Adipocyte (in vitro differentiated cells): ENCODE results near the gene SNED1.

Experiments used
- DNase-seq: peaks from one replicate; pipeline ENCODE4 v3.0.0-alpha.2; 2015; ENCODE audit warnings: low read depth
- H3K27me3 ChIP-seq: replicated peaks from 2 replicates; pipeline ENCODE4 v1.7.0; 2013; ENCODE audit warnings: mild to moderate bottlenecking, low read length, moderate library complexity; ENCODE audit not compliant: control insufficient read depth, insufficient read depth
- H3K36me3 ChIP-seq: 2 replicates; pipeline ENCODE4 v1.7.0; 2013; ENCODE audit warnings: low read length, mild to moderate bottlenecking, moderate library complexity; ENCODE audit not compliant: control insufficient read depth, insufficient read depth, severe bottlenecking
- H3K4me1 ChIP-seq: 2 replicates; pipeline ENCODE4 v1.7.0; 2013; ENCODE audit warnings: mild to moderate bottlenecking, low read length, moderate library complexity; ENCODE audit not compliant: control insufficient read depth, insufficient read depth
- H3K4me3 ChIP-seq: 2 replicates; pipeline ENCODE4 v1.7.0; 2013; ENCODE audit warnings: mild to moderate bottlenecking, low read length, moderate library complexity
- H3K9ac ChIP-seq: 2 replicates; pipeline ENCODE4 v1.7.0; 2013; ENCODE audit warnings: mild to moderate bottlenecking, low read length, moderate library complexity
- H3K9me3 ChIP-seq: 2 replicates; pipeline ENCODE4 v1.7.0; 2013; ENCODE audit warnings: mild to moderate bottlenecking, low read length, moderate library complexity; ENCODE audit not compliant: control insufficient read depth

SNED1 gene

DNA sequence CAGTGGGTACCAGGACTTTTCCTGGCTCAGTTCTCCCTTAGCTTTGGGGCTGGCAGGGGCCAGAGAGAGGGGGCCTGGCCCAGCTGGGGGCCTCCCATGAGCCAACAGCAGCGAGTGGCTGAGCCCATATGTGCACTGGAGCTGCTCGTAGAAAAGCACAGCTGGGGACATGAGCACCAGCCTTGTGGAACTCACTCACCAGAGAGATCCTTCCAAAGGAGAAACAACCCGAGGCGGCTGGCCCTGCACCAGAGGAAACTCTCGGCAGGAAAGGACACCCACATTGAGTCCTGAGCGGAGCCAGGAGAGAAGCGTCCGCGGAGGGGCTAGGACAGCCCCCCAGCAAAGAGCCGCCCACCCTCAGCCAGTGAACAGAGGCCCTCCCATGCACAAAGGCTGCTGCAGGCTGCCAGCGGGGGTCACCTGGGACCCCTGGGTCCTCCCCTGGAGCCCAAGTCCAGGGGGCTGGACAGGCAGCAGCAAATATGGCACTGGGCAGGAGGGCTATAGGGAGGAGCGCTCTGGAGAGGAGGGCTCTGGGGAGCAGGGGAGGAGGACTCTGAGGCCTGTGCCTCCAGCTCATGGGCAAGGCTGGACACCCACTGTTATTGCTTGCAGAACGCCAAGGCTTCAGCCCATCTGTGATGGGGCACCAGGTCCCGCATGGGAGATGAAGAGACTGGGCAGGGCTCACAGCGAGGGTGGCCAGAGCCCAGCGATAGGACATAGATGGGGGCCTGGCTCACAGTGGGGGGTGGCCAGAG lies 42.1 kb upstream of the SNED1 start:
- no peak overlapping the region for H3K4me3 ChIP-seq
- H3K4me1 ChIP-seq: peaks cover 25% of the 10 kb centered on the region
- H3K27me3 ChIP-seq: peaks cover 8% of the 10 kb centered on the region
- DNase-seq: peak; percentile 14
- no peaks in the 10 kb centered on the region for H3K9me3 ChIP-seq
- no peaks in the 10 kb centered on the region for H3K36me3 ChIP-seq
- H3K9ac ChIP-seq: no peak overlapping the region

DNA sequence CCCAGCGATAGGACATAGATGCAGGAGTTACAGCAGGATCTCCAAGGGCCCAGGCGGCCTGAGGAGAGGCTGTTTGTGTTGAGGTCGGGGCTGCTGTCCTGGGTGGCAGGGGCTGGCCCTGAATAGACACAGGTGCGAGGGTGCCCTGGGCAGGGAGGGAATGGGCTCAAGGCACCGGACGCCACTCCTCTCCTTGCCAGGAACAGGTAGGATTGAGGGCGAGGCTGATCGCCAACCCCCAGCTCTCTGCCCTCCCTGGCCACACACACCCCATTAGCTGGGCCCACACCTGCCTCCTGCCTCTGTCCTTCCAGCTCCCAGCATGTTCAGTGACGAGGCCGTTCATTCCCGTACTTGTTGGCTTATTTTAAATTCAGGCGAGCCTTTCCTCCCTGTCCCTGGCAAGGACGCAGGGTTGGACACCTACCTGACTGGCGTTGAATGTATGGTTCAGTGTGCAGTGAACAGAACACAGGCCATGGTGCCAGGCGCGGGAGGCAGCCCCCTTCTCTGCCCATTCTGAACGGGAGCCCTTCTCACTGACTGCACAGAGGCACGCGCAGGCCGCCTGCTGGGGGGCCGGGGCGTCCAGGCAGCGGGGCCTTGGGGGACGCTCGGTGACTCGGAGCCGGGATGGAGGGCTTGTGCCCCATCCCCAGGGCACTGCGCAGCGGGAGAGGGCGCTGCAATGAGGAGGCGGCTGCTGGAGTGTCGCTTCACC lies 41.3 kb upstream of the SNED1 start:
- no peaks in the 10 kb centered on the region for H3K9me3 ChIP-seq
- H3K9ac ChIP-seq: no peak overlapping the region
- peaks cover 3% of the 10 kb centered on the region for H3K27me3 ChIP-seq
- peaks cover 32% of the 10 kb centered on the region for H3K4me1 ChIP-seq
- no peak for DNase-seq
- H3K36me3 ChIP-seq: no peaks in the 10 kb centered on the region
- H3K4me3 ChIP-seq: no peak overlapping the region

- Histone ChIP-seq H3K27me3 (peaks cover 3% of the 10 kb centered on the region), H3K4me3 (no peak overlapping the region), H3K9ac (no peak overlapping the region), H3K36me3 (no peaks in the 10 kb centered on the region), H3K4me1 (peaks cover 38% of the 10 kb centered on the region), H3K9me3 (no peaks in the 10 kb centered on the region)
- DNase-seq: peak; percentile 74
These were observed 40.6 kb upstream of the SNED1 start for GRCh38 chr2:240957656-240958365.

DNA sequence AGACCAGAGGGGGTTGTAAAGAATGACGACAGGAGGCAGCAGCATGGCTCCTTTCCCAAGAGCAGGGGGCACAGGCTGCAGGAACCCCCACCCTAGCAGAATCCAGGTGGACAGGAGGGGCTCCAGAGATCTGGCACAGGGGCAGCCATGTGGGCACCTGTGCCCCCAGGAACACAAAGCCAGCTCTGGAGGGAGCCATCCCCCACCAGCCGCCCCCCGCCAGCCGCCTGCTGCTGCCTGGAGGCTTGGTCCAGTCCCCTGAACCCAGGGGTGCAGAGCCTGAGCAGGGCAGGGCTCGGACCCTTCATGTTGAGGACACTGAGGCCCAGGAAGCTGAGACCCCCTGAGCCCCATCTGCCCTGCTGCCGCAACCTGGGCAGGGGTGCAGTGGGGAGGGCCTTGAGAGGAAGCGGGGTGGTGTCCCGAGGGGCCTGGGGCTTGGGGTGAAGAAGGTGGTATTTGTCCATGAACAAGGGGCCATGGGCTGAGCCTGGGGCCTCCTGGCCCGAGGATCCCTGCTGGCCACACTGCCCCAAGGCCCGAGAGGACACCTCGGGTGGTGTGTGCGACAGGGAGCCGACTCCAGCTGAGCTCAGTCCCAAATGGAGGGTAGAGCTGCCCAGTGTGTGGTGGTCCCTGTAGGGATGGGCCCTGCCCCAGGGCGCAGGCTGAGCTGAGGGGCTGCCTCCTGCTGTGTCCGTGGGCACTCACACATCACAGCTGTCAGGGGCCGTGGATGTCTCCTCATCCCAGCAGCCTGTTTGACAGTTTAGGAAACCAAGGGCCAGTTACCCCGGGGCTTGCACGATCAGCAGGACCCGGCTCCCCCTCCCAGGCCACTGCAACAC lies 39.8 kb upstream of the SNED1 start:
- no peak overlapping the region for H3K4me3 ChIP-seq
- peaks cover 39% of the 10 kb centered on the region for H3K4me1 ChIP-seq
- H3K9me3 ChIP-seq: no peaks in the 10 kb centered on the region
- no peaks in the 10 kb centered on the region for H3K36me3 ChIP-seq
- DNase-seq: no peak
- H3K9ac ChIP-seq: no peak overlapping the region
- peaks cover 3% of the 10 kb centered on the region for H3K27me3 ChIP-seq

DNA sequence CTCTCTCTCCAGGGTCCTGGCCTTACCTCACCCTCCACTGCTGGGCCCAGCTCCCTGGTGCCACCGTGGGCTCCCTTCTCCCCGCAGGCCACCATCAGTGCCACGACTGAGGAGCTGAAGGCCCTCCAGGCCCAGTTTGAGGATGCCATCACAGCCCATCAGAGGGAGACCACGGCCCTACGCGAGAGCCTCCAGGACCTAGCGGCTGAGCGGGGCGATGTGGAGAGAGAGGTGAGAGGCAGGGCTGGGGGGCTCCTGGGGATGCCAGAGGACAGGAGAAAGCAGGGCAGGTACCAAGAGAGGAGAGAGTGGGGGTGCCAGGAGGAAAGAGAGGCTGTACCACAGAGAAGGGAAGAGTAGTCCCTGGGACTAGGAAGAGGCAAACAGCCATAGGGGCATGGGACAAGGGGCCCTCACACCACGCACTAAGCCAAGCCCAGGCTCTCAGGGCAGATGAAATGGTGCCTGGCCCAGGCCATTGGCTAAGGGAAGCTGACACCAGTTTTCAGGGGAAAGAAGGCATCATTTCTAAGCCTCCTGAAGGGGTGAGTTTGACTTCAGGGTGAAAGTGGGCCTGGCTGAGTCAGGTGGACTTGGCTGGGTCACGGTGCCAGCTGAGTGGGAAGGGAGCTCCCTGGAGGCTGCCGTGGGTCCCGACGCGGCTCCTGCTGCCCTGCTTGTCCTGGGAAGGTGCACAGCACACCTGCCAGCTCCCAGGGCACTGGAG lies 39.0 kb upstream of the SNED1 start:
- no peak overlapping the region for H3K9ac ChIP-seq
- no peaks in the 10 kb centered on the region for H3K9me3 ChIP-seq
- H3K4me3 ChIP-seq: no peak overlapping the region
- DNase-seq: no peak
- H3K4me1 ChIP-seq: peaks cover 39% of the 10 kb centered on the region
- no peaks in the 10 kb centered on the region for H3K36me3 ChIP-seq
- peaks cover 3% of the 10 kb centered on the region for H3K27me3 ChIP-seq

DNA sequence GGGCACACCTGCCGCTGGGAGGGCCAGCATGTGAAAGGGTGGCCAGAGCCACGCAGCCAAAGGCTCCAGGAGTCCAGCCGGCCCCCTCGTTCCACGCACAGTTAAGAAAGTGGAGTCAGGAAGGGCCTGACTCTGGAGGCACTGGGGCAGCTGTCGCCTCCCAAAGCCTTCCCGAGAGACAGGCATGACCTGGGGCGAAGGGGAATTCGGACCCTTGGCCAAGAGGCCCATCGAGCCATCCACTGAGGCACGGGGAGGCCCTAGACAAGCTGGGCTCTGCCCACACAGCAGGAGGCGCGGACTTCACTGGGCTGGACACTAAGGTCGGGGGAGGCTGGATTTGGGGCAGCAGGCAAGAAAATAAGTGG lies 38.5 kb upstream of the SNED1 start:
- no peak for DNase-seq
- no peaks in the 10 kb centered on the region for H3K36me3 ChIP-seq
- peaks cover 3% of the 10 kb centered on the region for H3K27me3 ChIP-seq
- peaks cover 39% of the 10 kb centered on the region for H3K4me1 ChIP-seq
- H3K4me3 ChIP-seq: no peak overlapping the region
- no peaks in the 10 kb centered on the region for H3K9me3 ChIP-seq
- peak overlapping the region; percentile 27 for H3K9ac ChIP-seq

DNA sequence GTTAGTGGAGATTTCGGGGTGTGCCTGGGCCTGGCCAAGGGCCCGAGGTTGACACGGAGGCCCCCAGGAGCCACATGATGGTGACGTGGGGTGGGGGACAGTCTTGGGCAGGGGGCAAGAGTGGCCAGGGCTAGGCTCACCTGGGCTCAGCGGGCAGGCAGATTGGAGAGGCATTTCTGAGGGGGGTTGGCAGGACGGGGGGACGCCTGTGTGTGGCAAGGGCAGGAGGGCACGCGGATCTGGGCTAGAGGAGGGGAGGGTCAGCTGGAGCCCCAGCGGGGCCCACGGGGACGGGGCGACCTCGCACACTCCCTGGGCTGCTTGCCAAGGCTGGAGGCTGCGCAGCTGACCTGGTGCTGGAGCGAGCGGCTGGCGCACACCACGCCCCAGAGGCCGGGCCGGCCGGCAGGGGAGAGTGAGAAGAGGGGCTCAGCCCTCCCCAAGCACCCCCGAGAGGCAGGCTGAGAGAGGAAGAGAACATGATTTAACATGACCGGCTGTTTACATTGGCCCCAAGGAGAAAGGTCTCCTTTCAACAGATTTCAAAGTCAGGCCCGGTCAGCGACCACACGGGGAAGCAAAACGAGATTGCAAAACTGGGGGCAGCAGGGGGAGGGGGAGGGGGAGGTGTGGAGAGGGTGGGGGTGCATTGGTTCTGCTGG lies 38.0 kb upstream of the SNED1 start:
- Histone ChIP-seq H3K9ac (peak overlapping the region; percentile 27), H3K4me1 (peaks cover 39% of the 10 kb centered on the region), H3K4me3 (no peak overlapping the region), H3K36me3 (no peaks in the 10 kb centered on the region), H3K27me3 (peaks cover 3% of the 10 kb centered on the region), H3K9me3 (no peaks in the 10 kb centered on the region)
- DNase-seq: peak; percentile 56

GRCh38 chr2:240960971-240961876 lies 37.2 kb upstream of the SNED1 start:
- DNase-seq: peak; percentile 23
- H3K4me1 ChIP-seq: peaks cover 39% of the 10 kb centered on the region

DNA sequence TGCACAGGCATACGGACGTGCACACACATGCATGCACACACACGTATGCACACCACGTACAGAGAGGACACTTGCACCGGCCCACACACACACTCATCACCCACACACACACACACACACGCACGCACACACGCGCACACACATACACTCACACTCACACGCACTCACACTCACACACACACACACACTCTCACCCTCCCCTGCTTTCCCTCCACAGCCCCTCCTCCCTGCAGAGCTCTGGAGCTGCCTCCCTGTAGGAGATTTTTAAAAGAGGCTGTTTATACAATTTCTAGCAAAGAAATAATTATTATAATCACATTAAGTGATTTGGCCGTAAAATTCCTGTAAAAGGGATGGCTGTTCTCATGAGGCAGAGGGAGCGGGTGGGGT lies 36.5 kb upstream of the SNED1 start:
- no peak for DNase-seq
- Histone ChIP-seq H3K9me3 (no peaks in the 10 kb centered on the region), H3K4me1 (peaks cover 39% of the 10 kb centered on the region), H3K36me3 (no peaks in the 10 kb centered on the region), H3K9ac (peak overlapping the region; percentile 61), H3K4me3 (no peak overlapping the region), H3K27me3 (peaks cover 3% of the 10 kb centered on the region)

More at GRCh38 chr2:240960971-240961876, 37.2 kb upstream of the SNED1 start:
- H3K9me3 ChIP-seq: no peaks in the 10 kb centered on the region
- H3K36me3 ChIP-seq: no peaks in the 10 kb centered on the region
- H3K27me3 ChIP-seq: peaks cover 3% of the 10 kb centered on the region
- H3K9ac ChIP-seq: peak overlapping the region; percentile 1
- H3K4me3 ChIP-seq: no peak overlapping the region
